CD4-positive, CD25-positive, alpha-beta regulatory T cell (primary cell): ENCODE results near the gene ARRB2. TPM values are rescaled to one million over a fixed set of nuclear protein-coding genes. Genes with fewer than 3 reads are reported as not detected.
A peak's percentile ranks its signal among the peaks of the same experiment; 100 is the strongest.
"Not testable (repeated sequence)": the region's sequence is repeated elsewhere in the genome, so short reads cannot be mapped to it uniquely, and the experiment has no call there.

Experiments used
- ATAC-seq, 2 donors: fragments of 150-1000 bp; cut with Tn5 transposase; one replicate each; pipeline ENCODE4 v1.10.0; 2021; ENCODE audit warnings: low read depth in 2 of 2, moderate number of reproducible peaks in 2 of 2, moderate library complexity in 1 of 2
- DNase-seq, 3 donors: peaks; one replicate each; pipeline versions ENCODE4 v3.0.0 to v3.0.0-alpha.2; 2012 to 2022; ENCODE audit warnings: mixed read lengths in 1 of 3
- H3K27ac ChIP-seq: one replicate; pipeline ENCODE4 v1.7.0; 2013; ENCODE audit warnings: mild to moderate bottlenecking, low read length; ENCODE audit not compliant: insufficient read depth, poor library complexity, severe bottlenecking
- H3K27me3 ChIP-seq: one replicate; pipeline ENCODE4 v1.7.0; 2013; ENCODE audit warnings: low read length; ENCODE audit not compliant: control insufficient read depth, insufficient read depth
- H3K36me3 ChIP-seq: one replicate; pipeline ENCODE4 v1.7.0; 2013; ENCODE audit warnings: mild to moderate bottlenecking, low read length, moderate library complexity; ENCODE audit not compliant: control insufficient read depth, insufficient read depth
- H3K4me1 ChIP-seq: 2 replicates; pipeline ENCODE4 v1.7.0; 2013; ENCODE audit warnings: mild to moderate bottlenecking, low read length; ENCODE audit not compliant: insufficient read depth, control insufficient read depth, poor library complexity, severe bottlenecking
- H3K4me3 ChIP-seq: one replicate; pipeline ENCODE4 v1.7.0; 2013; ENCODE audit warnings: low read depth, mild to moderate bottlenecking, low read length, moderate library complexity
- H3K9me3 ChIP-seq, 2 experiments: 1 replicate in 1 of 2; 2 replicates in 1 of 2; pipeline ENCODE4 v1.7.0; 2013; ENCODE audit warnings: low read length in 2 of 2, mild to moderate bottlenecking in 1 of 2, moderate library complexity in 1 of 2; ENCODE audit not compliant: control insufficient read depth in 2 of 2
- H3K27ac Mint-ChIP-seq, 3 donors: one replicate each; pipeline ENCODE4 v1.8.0; 2020 to 2022; ENCODE audit warnings: mild to moderate bottlenecking in 3 of 3, mixed read lengths in 3 of 3, moderate library complexity in 2 of 3
- H3K27me3 Mint-ChIP-seq: one replicate; pipeline ENCODE4 v1.8.0; 2022; ENCODE audit warnings: mild to moderate bottlenecking, mixed read lengths
- H3K36me3 Mint-ChIP-seq: one replicate; pipeline ENCODE4 v1.8.0; 2020; ENCODE audit warnings: mixed read lengths
- H3K4me1 Mint-ChIP-seq, 4 donors: one replicate each; pipeline ENCODE4 v1.8.0; 2020 to 2022; ENCODE audit warnings: mixed read lengths in 4 of 4, mild to moderate bottlenecking in 1 of 4
- H3K4me3 Mint-ChIP-seq, 4 donors: one replicate each; pipeline ENCODE4 v1.8.0; 2020 to 2022; ENCODE audit warnings: mild to moderate bottlenecking in 4 of 4, mixed read lengths in 4 of 4, moderate library complexity in 3 of 4
- H3K9me3 Mint-ChIP-seq, 7 donors: one replicate each; pipeline ENCODE4 v1.8.0; 2020 to 2022; ENCODE audit warnings: mixed read lengths in 7 of 7, mild to moderate bottlenecking in 3 of 7, moderate library complexity in 2 of 7
- polyA plus RNA-seq, 4 donors: library from polyadenylated mRNA; unstranded; fragments of 300-500 nt; fragmentation: Illumina TruSeq; gene quantifications; one replicate each; pipeline ENCODE4 v1.2.3, GENCODE V29; 2021
- total RNA-seq: library from RNA; stranded (reverse); gene quantifications from one replicate; pipeline ENCODE4 v1.2.3, GENCODE V29; 2022

ARRB2 gene
- total and polyA plus RNA-seq, 5 donors from 2014 or later, result 22.4 to 197 (median 32.2) TPM

- no peak for ATAC-seq
- peak overlapping the region; percentile 83 for H3K27ac ChIP-seq
- H3K27ac Mint-ChIP-seq, result peak overlapping the region; percentile 87 to 94 (median 90)
- peaks cover 1% of the 10 kb centered on the region for H3K27me3 Mint-ChIP-seq
- no peaks in the 10 kb centered on the region for H3K36me3 Mint-ChIP-seq
- peak overlapping the region; percentile 84 for H3K4me3 ChIP-seq
- no peak for DNase-seq
- H3K4me1 Mint-ChIP-seq, result peaks cover 21 to 53% (median 32%) of the 10 kb centered on the region in 4 donors
- peaks cover 0 to 1% (median 0%) of the 10 kb centered on the region in 7 donors for H3K9me3 Mint-ChIP-seq
- H3K4me3 Mint-ChIP-seq, result peak overlapping the region; percentile 86 to 96 (median 92)
- H3K27me3 ChIP-seq, result no peaks in the 10 kb centered on the region
- H3K36me3 ChIP-seq, result no peaks in the 10 kb centered on the region
- H3K9me3 ChIP-seq, result no peaks in the 10 kb centered on the region
- peaks cover 25% of the 10 kb centered on the region for H3K4me1 ChIP-seq
Measured at GRCh38 chr17:4703330-4703691, 7.1 kb upstream of the ARRB2 start.

GRCh38 chr17:4704574-4704907 is 5.9 kb upstream of the ARRB2 start:
- H3K4me3 ChIP-seq, result peak overlapping the region; percentile 78
- Mint-ChIP-seq H3K4me1 (peaks cover 24 to 50% (median 38%) of the 10 kb centered on the region in 4 donors), H3K4me3 (peak overlapping the region; percentile 86 to 96 (median 92)), H3K27ac (peak overlapping the region; percentile 87 to 94 (median 91))
- not testable (repeated sequence) for H3K27me3 Mint-ChIP-seq, DNase-seq, H3K27me3 ChIP-seq, H3K36me3 Mint-ChIP-seq, H3K36me3 ChIP-seq, ATAC-seq, H3K9me3 Mint-ChIP-seq, H3K9me3 ChIP-seq
- H3K27ac ChIP-seq, result peak overlapping the region; percentile 83
- H3K4me1 ChIP-seq, result peaks cover 26% of the 10 kb centered on the region

- Histone ChIP-seq H3K9me3 (no peaks in the 10 kb centered on the region), H3K4me3 (peak overlapping the region; percentile 32), H3K36me3 (no peaks in the 10 kb centered on the region), H3K4me1 (peaks cover 30% of the 10 kb centered on the region), H3K27me3 (no peaks in the 10 kb centered on the region), H3K27ac (peak overlapping the region; percentile 83)
- peaks cover 0 to 1% (median 0%) of the 10 kb centered on the region in 7 donors for H3K9me3 Mint-ChIP-seq
- H3K4me1 Mint-ChIP-seq, result peaks cover 24 to 54% (median 42%) of the 10 kb centered on the region in 4 donors
- H3K27ac Mint-ChIP-seq, result peak overlapping the region; percentile 87 to 94 (median 91)
- no peaks in the 10 kb centered on the region for H3K36me3 Mint-ChIP-seq
- H3K27me3 Mint-ChIP-seq, result peaks cover 7% of the 10 kb centered on the region
- ATAC-seq (no peak), DNase-seq (no peak)
- H3K4me3 Mint-ChIP-seq, result peak overlapping the region; percentile 86 to 96 (median 92)
Measured at GRCh38 chr17:4704991-4705390, 5.4 kb upstream of the ARRB2 start.

GRCh38 chr17:4706121-4706520 is 4.3 kb upstream of the ARRB2 start:
- Mint-ChIP-seq H3K9me3 (peaks cover 0 to 1% (median 0%) of the 10 kb centered on the region in 7 donors), H3K36me3 (no peaks in the 10 kb centered on the region), H3K27ac (peak overlapping the region; percentile 49 to 94 (median 78)), H3K4me1 (peaks cover 19 to 55% (median 41%) of the 10 kb centered on the region in 4 donors), H3K27me3 (peaks cover 7% of the 10 kb centered on the region), H3K4me3 (peak overlapping the region; percentile 73 to 96 (median 82))
- Histone ChIP-seq H3K4me1 (peaks cover 34% of the 10 kb centered on the region), H3K36me3 (no peaks in the 10 kb centered on the region), H3K27ac (no peak overlapping the region), H3K27me3 (no peaks in the 10 kb centered on the region), H3K4me3 (no peak overlapping the region), H3K9me3 (no peaks in the 10 kb centered on the region)
- no peak for DNase-seq
- ATAC-seq, result no peak

- Mint-ChIP-seq H3K27me3 (peaks cover 7% of the 10 kb centered on the region), H3K27ac (peak overlapping the region in 2 of 3 donors; percentile 51 to 68), H3K9me3 (peaks cover 0 to 1% (median 0%) of the 10 kb centered on the region in 7 donors), H3K4me3 (peak overlapping the region; percentile 57 to 96 (median 82)), H3K4me1 (peaks cover 15 to 54% (median 32%) of the 10 kb centered on the region in 4 donors), H3K36me3 (peaks cover 3% of the 10 kb centered on the region)
- DNase-seq, result peak; percentile 56 to 79 (median 71)
- Histone ChIP-seq H3K4me1 (peaks cover 32% of the 10 kb centered on the region), H3K27me3 (no peaks in the 10 kb centered on the region), H3K27ac (no peak overlapping the region), H3K9me3 (no peaks in the 10 kb centered on the region), H3K36me3 (no peaks in the 10 kb centered on the region), H3K4me3 (no peak overlapping the region)
- ATAC-seq, result no peak
Measured at GRCh38 chr17:4708436-4708835, 2.0 kb upstream of the ARRB2 start.

- ATAC-seq (no peak), DNase-seq (peak; percentile 27 to 85 (median 41))
- peaks cover 2% of the 10 kb centered on the region for H3K36me3 ChIP-seq
- no peaks in the 10 kb centered on the region for H3K9me3 ChIP-seq
- Mint-ChIP-seq H3K4me3 (peak overlapping the region; percentile 77 to 97 (median 92)), H3K36me3 (peaks cover 10% of the 10 kb centered on the region), H3K27me3 (peaks cover 12% of the 10 kb centered on the region), H3K4me1 (peaks cover 15 to 62% (median 41%) of the 10 kb centered on the region in 4 donors), H3K27ac (peak overlapping the region; percentile 95 to 96 (median 96)), H3K9me3 (peaks cover 0 to under 1% (median 0%) of the 10 kb centered on the region in 7 donors)
- H3K27me3 ChIP-seq, result no peaks in the 10 kb centered on the region
- peaks cover 51% of the 10 kb centered on the region for H3K4me1 ChIP-seq
- peak overlapping the region; percentile 73 for H3K4me3 ChIP-seq
- H3K27ac ChIP-seq, result peak overlapping the region; percentile 88
Measured at GRCh38 chr17:4710693-4711634, 532 bp downstream of the ARRB2 start.

- Mint-ChIP-seq H3K27ac (peak overlapping the region; percentile 93 to 96 (median 95)), H3K27me3 (peaks cover 12% of the 10 kb centered on the region), H3K4me1 (peaks cover 9 to 59% (median 39%) of the 10 kb centered on the region in 4 donors), H3K4me3 (peak overlapping the region; percentile 77 to 97 (median 92)), H3K36me3 (peaks cover 10% of the 10 kb centered on the region), H3K9me3 (no peaks in the 10 kb centered on the region)
- ATAC-seq, result no peak
- H3K4me3 ChIP-seq, result peak overlapping the region; percentile 73
- DNase-seq, result no peak
- peak overlapping the region; percentile 88 for H3K27ac ChIP-seq
- peaks cover 6% of the 10 kb centered on the region for H3K36me3 ChIP-seq
- H3K27me3 ChIP-seq, result no peaks in the 10 kb centered on the region
- H3K4me1 ChIP-seq, result peaks cover 51% of the 10 kb centered on the region
- no peaks in the 10 kb centered on the region for H3K9me3 ChIP-seq
Measured at GRCh38 chr17:4711661-4712181, 1.3 kb downstream of the ARRB2 start.
